ENCODE measurements around the gene POU6F1. TPM values are rescaled to one million over a fixed set of nuclear protein-coding genes. Genes with fewer than 3 reads are reported as not detected.
A peak's percentile ranks its signal among the peaks of the same experiment; 100 is the strongest.

POU6F1 gene
- total and polyA plus RNA-seq, 2 of the 8 experiments (the other 6 are each of a cell fraction or from before 2014, with no cell fraction given) = 5.6 to 8.7 TPM

- Histone ChIP-seq H3K14ac (ENCODE audit: insufficient read length) (no peak overlapping the region), H3K9me3 (ENCODE audit: insufficient read depth in 2 of 2, low read depth in 1 of 2, low read length in 1 of 2) (no peaks in the 10 kb centered on the region), H3K23me2 (ENCODE audit: low read depth, low read length) (peaks cover 8% of the 10 kb centered on the region), H2AK5ac (ENCODE audit: low read depth, low read length) (no peak overlapping the region), H4K91ac (replicated peaks; ENCODE audit: insufficient read length, low read length) (no peak overlapping the region), H3K56ac (replicated peaks; ENCODE audit: insufficient read length, low read depth, low read length) (no peak overlapping the region), H4K20me1 (replicated peaks in 1 of 2; ENCODE audit: control insufficient read depth in 1 of 2, insufficient read depth in 2 of 2, low read length in 2 of 2) (peaks cover 0 to 2% of the 10 kb centered on the region in 2 experiments), H4K5ac (ENCODE audit: insufficient read length, low read depth, low read length) (no peak overlapping the region), H2BK20ac (ENCODE audit: low read length) (no peak overlapping the region), H3K4me1 (replicated peaks in 1 of 4; ENCODE audit: control insufficient read depth in 3 of 4, insufficient read depth in 4 of 4, low read length in 3 of 4) (peaks cover 0 to 18% (median 5%) of the 10 kb centered on the region in 4 experiments; a peak in 6 of 7 replicates), H2BK15ac (ENCODE audit: low read length) (no peak overlapping the region), H3K18ac (ENCODE audit: extremely low read depth, low read length) (no peak overlapping the region), H2BK120ac (replicated peaks; ENCODE audit: low read depth, low read length) (no peak overlapping the region), H2BK12ac (ENCODE audit: low read depth, low read length) (no peak overlapping the region), H2BK5ac (ENCODE audit: low read depth, low read length) (0 out of 2 replicates have a peak overlapping the region, but pooled peaks have one; percentile 46), H2AFZ (ENCODE audit: low read length) (no peak overlapping the region), H3K4me3 (ENCODE audit: extremely low read depth in 1 of 4, insufficient read depth in 2 of 4, low read depth in 3 of 4, low read length in 4 of 4) (no peak overlapping the region), H4K8ac (ENCODE audit: extremely low read depth, insufficient read depth, low read length) (no peak overlapping the region), H3K4ac (replicated peaks; ENCODE audit: insufficient read length, low read depth, low read length) (no peak overlapping the region), H3K27me3 (replicated peaks in 1 of 4; ENCODE audit: control insufficient read depth in 3 of 4, extremely low read depth in 1 of 4, insufficient read depth in 3 of 4, low read length in 3 of 4) (no peaks in the 10 kb centered on the region), H3K23ac (ENCODE audit: insufficient read length) (no peak overlapping the region), H3K9ac (replicated peaks in 1 of 4; ENCODE audit: extremely low read depth in 1 of 4, low read depth in 3 of 4, low read length in 3 of 4) (no peak overlapping the region), H3K4me2 (ENCODE audit: insufficient read depth in 1 of 2, low read depth in 2 of 2, low read length in 2 of 2) (no peak overlapping the region), H3K79me2 (ENCODE audit: control insufficient read depth in 1 of 2, insufficient read depth in 2 of 2, low read length in 2 of 2) (peaks cover 0 to 15% of the 10 kb centered on the region in 2 experiments; a peak in 2 of 4 replicates), H3K27ac (ENCODE audit: low read depth, low read length) (no peak overlapping the region), H3K36me3 (ENCODE audit: control insufficient read depth in 2 of 4, insufficient read depth in 4 of 4, low read length in 3 of 4) (peaks cover 17 to 44% (median 27%) of the 10 kb centered on the region in 4 experiments), H3K79me1 (ENCODE audit: low read depth, low read length) (peaks cover 6% of the 10 kb centered on the region; the same call in 1 of the 2 replicates)
- WGBS, 2 experiments (ENCODE audit: extremely low coverage in 1 of 2, insufficient coverage in 1 of 2, insufficient read length in 1 of 2, insufficient replicate concordance in 2 of 2, low coverage in 1 of 2, low lambda C conversion rate in 2 of 2, missing lambda C conversion rate in 1 of 2) = 86% methylated on average over 7 of the region's 7 CpGs; no CpG with 5 or more reads in 1 of the 2 experiments
- no peak for DNase-seq (ENCODE audit: low read depth in 1 of 2, low spot score in 2 of 2)
- CTCF ChIA-PET (ENCODE audit: partially characterized antibody) = interaction anchor here (1.8 to 2.4 kb wide), 2 partner anchors 11 to 99 kb away, joined by 5 to 12 read pairs; no protein-coding TSS in a partner anchor
- POLR2A ChIA-PET (ENCODE audit: partially characterized antibody) = interaction anchor here (0.8 to 3.1 kb wide), 5 partner anchors 10 to 159 kb away, joined by 3 to 12 read pairs (median 4); partner anchors contain the start of gene CSRNP2
- no peak for FAIRE-seq
- TF ChIP-seq CREB1 (IDR thresholded peaks at IDR 0.05) (no peak), SIRT6 (IDR thresholded peaks at IDR 0.05; ENCODE audit: low read length) (no peak), POU5F1 (IDR thresholded peaks at IDR 0.05; ENCODE audit: low read depth, low read length) (no peak), RFX5 (IDR thresholded peaks at IDR 0.05; ENCODE audit: borderline replicate concordance, low read depth, low read length) (no peak), SUZ12 (IDR thresholded peaks at IDR 0.05; ENCODE audit: low read length) (no peak), EGR1 (IDR thresholded peaks at IDR 0.05; ENCODE audit: borderline replicate concordance, low read depth, low read length) (no peak), JUN (IDR thresholded peaks at IDR 0.05; ENCODE audit: low read depth, low read length) (no peak), SRF (IDR thresholded peaks at IDR 0.05; ENCODE audit: low read depth, low read length) (no peak), ZNF274 (IDR thresholded peaks at IDR 0.05; ENCODE audit: borderline replicate concordance, extremely low read depth, low read length) (no peak), MAFK (IDR thresholded peaks at IDR 0.05; ENCODE audit: low read depth, low read length) (no peak), GTF2F1 (IDR thresholded peaks at IDR 0.05; ENCODE audit: borderline replicate concordance, low read depth, low read length) (no peak), MAX (IDR thresholded peaks at IDR 0.05) (no peak), SP2 (IDR thresholded peaks at IDR 0.05; ENCODE audit: low read length) (no peak), SP4 (IDR thresholded peaks at IDR 0.05; ENCODE audit: low read length) (no peak), BCL11A (IDR thresholded peaks at IDR 0.05; ENCODE audit: low read depth in 2 of 2, low read length in 2 of 2) (no peak)
Measured at GRCh38 chr12:51242120-51242519, 24.3 kb upstream of the POU6F1 start.

Data from H1 (cell line).